ENCODE data around the gene JAG1.

JAG1 gene

GRCh38 chr20:10673842-10674683 is at the start of gene JAG1:
Gene JAG1, minus strand, starts transcription at chr20:10673999. Its CDS starts 469 bp downstream, at chr20:10673530.
- Histone ChIP-seq H3K27ac (ENCODE audit: low read length) (peak within 1 kb of the TSS; percentile 79), H2AFZ (ENCODE audit: low read depth, low read length) (peak within 1 kb of the TSS; percentile 85), H3K27me3 (ENCODE audit: low read depth, low read length) (peaks cover 29% of the 10 kb centered on the region), H3K4me2 (ENCODE audit: low read length) (peak within 1 kb of the TSS; percentile 99), H3K9ac (ENCODE audit: low read length) (peak within 1 kb of the TSS; percentile 89), H4K20me1 (ENCODE audit: insufficient read depth, low read length) (no peaks in the 10 kb centered on the region), H3K36me3 (replicated peaks; ENCODE audit: low read depth, low read length) (no peaks in the 10 kb centered on the region), H3K9me3 (ENCODE audit: insufficient read depth, low read length) (no peaks in the 10 kb centered on the region), H3K4me1 (ENCODE audit: low read length) (peaks cover 47% of the 10 kb centered on the region), H3K4me3 (ENCODE audit: low read length) (peak within 1 kb of the TSS; percentile 82), H3K79me2 (ENCODE audit: low read length) (no peaks in the 10 kb centered on the region)
- TF ChIP-seq CTCF (IDR thresholded peaks at IDR 0.05; ENCODE audit: low read depth, low read length), result no peak
- no peak for TF ChIP-seq EZH2phosphoT487 (IDR thresholded peaks at IDR 0.05; ENCODE audit: low read depth)

GRCh38 chr20:10721976-10722375 is 48.2 kb upstream of the JAG1 start:
- H3K36me3 ChIP-seq (replicated peaks; ENCODE audit: low read depth, low read length), result no peaks in the 10 kb centered on the region
- H3K4me2 ChIP-seq (ENCODE audit: low read length), result peak overlapping the region; percentile 72
- no peak overlapping the region for H2AFZ ChIP-seq (ENCODE audit: low read depth, low read length)
- peak overlapping the region; percentile 16; the same call in 1 of the 2 replicates for H3K4me3 ChIP-seq (ENCODE audit: low read length)
- no peaks in the 10 kb centered on the region for H3K9me3 ChIP-seq (ENCODE audit: insufficient read depth, low read length)
- H3K27ac ChIP-seq (ENCODE audit: low read length), result peak overlapping the region; percentile 83
- no peak overlapping the region for H3K9ac ChIP-seq (ENCODE audit: low read length)
- no peaks in the 10 kb centered on the region for H3K79me2 ChIP-seq (ENCODE audit: low read length)
- peaks cover 4% of the 10 kb centered on the region; the same call in 1 of the 2 replicates for H3K27me3 ChIP-seq (ENCODE audit: low read depth, low read length)
- peaks cover 69% of the 10 kb centered on the region for H3K4me1 ChIP-seq (ENCODE audit: low read length)
- TF ChIP-seq EZH2phosphoT487 (IDR thresholded peaks at IDR 0.05; ENCODE audit: low read depth) (no peak), CTCF (IDR thresholded peaks at IDR 0.05; ENCODE audit: low read depth, low read length) (no peak)
- no peaks in the 10 kb centered on the region for H4K20me1 ChIP-seq (ENCODE audit: insufficient read depth, low read length)

- Histone ChIP-seq H3K9me3 (ENCODE audit: insufficient read depth, low read length) (no peaks in the 10 kb centered on the region), H3K4me2 (ENCODE audit: low read length) (peak overlapping the region; percentile 72), H2AFZ (ENCODE audit: low read depth, low read length) (no peak overlapping the region; the same call in 1 of the 2 replicates), H3K9ac (ENCODE audit: low read length) (peak overlapping the region; percentile 49), H3K4me1 (ENCODE audit: low read length) (peaks cover 76% of the 10 kb centered on the region), H3K4me3 (ENCODE audit: low read length) (peak overlapping the region; percentile 37), H3K36me3 (replicated peaks; ENCODE audit: low read depth, low read length) (no peaks in the 10 kb centered on the region), H3K79me2 (ENCODE audit: low read length) (no peaks in the 10 kb centered on the region), H4K20me1 (ENCODE audit: insufficient read depth, low read length) (no peaks in the 10 kb centered on the region), H3K27ac (ENCODE audit: low read length) (peak overlapping the region; percentile 83), H3K27me3 (ENCODE audit: low read depth, low read length) (peaks cover 4% of the 10 kb centered on the region; the same call in 1 of the 2 replicates)
- no peak for TF ChIP-seq CTCF (IDR thresholded peaks at IDR 0.05; ENCODE audit: low read depth, low read length)
- TF ChIP-seq EZH2phosphoT487 (IDR thresholded peaks at IDR 0.05; ENCODE audit: low read depth), result no peak
These were observed 47.5 kb upstream of the JAG1 start for GRCh38 chr20:10721137-10721896.

GRCh38 chr20:10720565-10720964 is 46.8 kb upstream of the JAG1 start:
- Histone ChIP-seq H3K27ac (ENCODE audit: low read length) (peak overlapping the region; percentile 83), H2AFZ (ENCODE audit: low read depth, low read length) (no peak overlapping the region), H3K4me3 (ENCODE audit: low read length) (peak overlapping the region; percentile 37), H3K79me2 (ENCODE audit: low read length) (no peaks in the 10 kb centered on the region), H3K4me2 (ENCODE audit: low read length) (peak overlapping the region; percentile 72), H3K36me3 (replicated peaks; ENCODE audit: low read depth, low read length) (no peaks in the 10 kb centered on the region), H3K9me3 (ENCODE audit: insufficient read depth, low read length) (no peaks in the 10 kb centered on the region), H3K27me3 (ENCODE audit: low read depth, low read length) (peaks cover 4% of the 10 kb centered on the region; the same call in 1 of the 2 replicates), H3K9ac (ENCODE audit: low read length) (peak overlapping the region; percentile 49), H3K4me1 (ENCODE audit: low read length) (peaks cover 79% of the 10 kb centered on the region), H4K20me1 (ENCODE audit: insufficient read depth, low read length) (no peaks in the 10 kb centered on the region)
- TF ChIP-seq EZH2phosphoT487 (IDR thresholded peaks at IDR 0.05; ENCODE audit: low read depth) (no peak), CTCF (IDR thresholded peaks at IDR 0.05; ENCODE audit: low read depth, low read length) (no peak)
